ENCODE measurements around the gene GAL.

DNA sequence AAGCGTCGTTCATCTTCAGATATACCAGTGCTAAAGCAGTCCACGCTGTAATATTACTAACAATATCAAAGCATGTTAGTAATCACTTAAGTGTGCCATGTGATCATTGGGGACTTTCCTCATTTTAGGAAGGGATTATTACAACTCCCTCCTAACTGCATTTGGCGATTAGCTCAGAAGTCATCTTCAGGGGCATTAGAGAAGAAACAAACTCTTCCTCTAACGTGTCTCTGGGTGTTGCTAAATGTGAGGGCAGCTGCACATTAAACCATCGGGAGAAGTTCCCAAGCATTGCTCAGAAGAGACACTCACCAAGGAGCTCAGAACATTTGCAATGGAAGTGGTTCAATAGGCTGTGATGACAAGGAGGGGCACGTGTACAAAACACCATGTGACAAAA lies 49.8 kb downstream of the GAL start:
- TF ChIP-seq, protein P1, sequence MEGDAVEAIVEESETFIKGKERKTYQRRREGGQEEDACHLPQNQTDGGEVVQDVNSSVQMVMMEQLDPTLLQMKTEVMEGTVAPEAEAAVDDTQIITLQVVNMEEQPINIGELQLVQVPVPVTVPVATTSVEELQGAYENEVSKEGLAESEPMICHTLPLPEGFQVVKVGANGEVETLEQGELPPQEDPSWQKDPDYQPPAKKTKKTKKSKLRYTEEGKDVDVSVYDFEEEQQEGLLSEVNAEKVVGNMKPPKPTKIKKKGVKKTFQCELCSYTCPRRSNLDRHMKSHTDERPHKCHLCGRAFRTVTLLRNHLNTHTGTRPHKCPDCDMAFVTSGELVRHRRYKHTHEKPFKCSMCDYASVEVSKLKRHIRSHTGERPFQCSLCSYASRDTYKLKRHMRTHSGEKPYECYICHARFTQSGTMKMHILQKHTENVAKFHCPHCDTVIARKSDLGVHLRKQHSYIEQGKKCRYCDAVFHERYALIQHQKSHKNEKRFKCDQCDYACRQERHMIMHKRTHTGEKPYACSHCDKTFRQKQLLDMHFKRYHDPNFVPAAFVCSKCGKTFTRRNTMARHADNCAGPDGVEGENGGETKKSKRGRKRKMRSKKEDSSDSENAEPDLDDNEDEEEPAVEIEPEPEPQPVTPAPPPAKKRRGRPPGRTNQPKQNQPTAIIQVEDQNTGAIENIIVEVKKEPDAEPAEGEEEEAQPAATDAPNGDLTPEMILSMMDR (IDR thresholded peaks at IDR 0.05; ENCODE audit: insufficient read depth, low read length, poor library complexity, severe bottlenecking), result no peak
- TF ChIP-seq EZH2phosphoT487 (conservative IDR thresholded peaks at IDR 0.05; ENCODE audit: low read length), result no peak
